GM18909 (cell line): ENCODE results near the gene KLHL21.
"Not testable (repeated sequence)": the region's sequence is repeated elsewhere in the genome, so short reads cannot be mapped to it uniquely, and the experiment has no call there.

Experiments
- ATAC-seq: cut with Tn5 transposase; IDR thresholded peaks from one replicate; pipeline ENCODE4 v1.9.1; 2021; ENCODE audit warnings: mild to moderate bottlenecking; ENCODE audit not compliant: unreplicated experiment, poor library complexity

KLHL21 gene

GRCh38 chr1:6560267-6560666 lies 42.4 kb downstream of the KLHL21 start:
- no peak for ATAC-seq

GRCh38 chr1:6559161-6559560 lies 43.5 kb downstream of the KLHL21 start:
- not testable (repeated sequence) for ATAC-seq

GRCh38 chr1:6557597-6557996 lies 45.1 kb downstream of the KLHL21 start:
- no peak for ATAC-seq

- no peak for ATAC-seq
Measured at GRCh38 chr1:6554907-6555778, 47.5 kb downstream of the KLHL21 start, which contains the start of gene TAS1R1. Gene TAS1R1, plus strand, starts transcription at chr1:6555307. Its CDS starts 67 bp downstream, at chr1:6555374.

- peak; percentile 90 for ATAC-seq
Measured at GRCh38 chr1:6554031-6554906, 48.4 kb downstream of the KLHL21 start, which contains the start of gene NOL9. Gene NOL9, minus strand, starts transcription at chr1:6554513. Its CDS starts 11 bp downstream, at chr1:6554502.

DNA sequence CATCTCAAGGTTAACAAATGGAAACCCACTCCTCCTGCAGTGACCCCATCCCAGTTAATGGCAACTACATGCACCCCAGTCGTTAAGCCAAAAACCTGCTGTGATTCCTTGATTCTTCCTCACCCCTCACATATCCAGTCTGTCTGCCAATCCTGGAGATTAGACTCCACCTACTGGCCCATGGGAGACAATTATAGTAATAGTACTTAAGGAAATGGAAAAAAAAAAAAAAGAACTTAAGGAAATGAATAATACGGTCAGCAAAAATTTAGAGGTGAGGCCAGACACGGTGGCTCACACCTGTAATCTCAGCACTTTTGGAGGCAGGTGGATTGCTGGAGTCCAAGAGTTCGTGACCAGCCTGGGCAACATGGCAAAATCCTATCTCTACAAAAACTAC lies 55.4 kb downstream of the KLHL21 start:
- ATAC-seq = no peak

DNA sequence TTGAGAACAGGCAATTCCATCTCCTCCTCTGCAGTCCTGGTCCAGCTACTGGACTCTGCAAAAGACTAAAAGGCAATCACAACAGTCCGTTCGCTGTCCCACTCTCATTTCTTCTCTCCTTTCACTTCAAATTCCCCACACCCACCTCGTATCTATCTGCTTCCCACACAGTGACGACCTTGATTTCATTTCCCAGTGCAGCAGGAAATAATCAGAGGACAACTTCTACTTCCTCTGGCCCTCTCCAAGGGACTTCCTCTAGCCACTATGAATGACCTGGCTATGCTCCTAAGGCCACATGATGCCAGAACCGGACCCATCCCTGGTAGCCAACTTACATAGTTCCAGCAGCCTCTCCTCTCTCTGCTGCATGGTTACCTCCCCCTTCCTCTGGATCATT lies 56.3 kb downstream of the KLHL21 start:
- no peak for ATAC-seq

DNA sequence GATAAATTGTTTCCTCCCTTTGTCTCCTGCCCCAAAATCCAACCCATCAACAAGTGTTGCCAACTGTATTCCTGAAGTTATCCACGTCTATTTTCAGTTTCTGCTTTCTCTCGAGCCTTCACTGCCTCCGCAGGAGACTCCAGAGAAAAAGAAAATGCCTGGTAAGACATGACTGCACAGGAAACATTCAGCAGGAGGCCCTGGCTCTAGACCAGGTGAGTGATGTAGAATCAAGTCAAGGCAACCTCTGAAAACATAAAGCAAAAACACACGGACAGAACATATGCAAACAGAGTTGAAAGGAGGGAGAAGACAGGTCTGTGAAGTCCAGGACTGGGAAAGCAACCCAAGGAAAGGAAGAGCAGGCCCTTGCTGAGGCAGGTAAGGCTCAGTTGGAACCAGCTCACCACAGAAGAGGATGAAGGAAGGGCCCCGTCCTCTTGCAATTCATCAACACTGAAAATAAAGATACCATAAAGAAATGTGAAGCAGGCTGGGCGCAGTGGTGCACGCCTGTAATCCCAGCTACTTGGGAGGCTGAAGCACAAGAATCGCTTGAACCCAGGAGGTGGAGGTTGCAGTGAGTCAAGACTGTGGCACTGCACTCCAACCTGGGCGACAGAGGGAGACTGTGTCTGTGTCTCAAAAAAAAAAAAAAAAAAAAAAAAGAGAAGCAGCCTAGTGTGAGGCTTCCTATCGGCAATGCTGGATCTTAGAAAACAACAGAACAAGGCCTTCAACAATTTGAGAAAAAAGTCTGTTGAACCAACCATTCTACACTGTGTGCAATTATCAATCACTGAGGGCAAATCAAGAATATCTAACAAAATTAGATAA lies 57.2 kb downstream of the KLHL21 start:
- no peak for ATAC-seq

- ATAC-seq = no peak
Measured at GRCh38 chr1:6544831-6545230, 57.8 kb downstream of the KLHL21 start.
